ENCODE measurements around the gene LIM2. TPM values are rescaled to one million over a fixed set of nuclear protein-coding genes. Genes with fewer than 3 reads are reported as not detected.
A peak's percentile ranks its signal among the peaks of the same experiment; 100 is the strongest.

The LIM2 gene
- polyA plus RNA-seq, 3 donors = 0.18 to 0.40 (median 0.24) TPM

DNA sequence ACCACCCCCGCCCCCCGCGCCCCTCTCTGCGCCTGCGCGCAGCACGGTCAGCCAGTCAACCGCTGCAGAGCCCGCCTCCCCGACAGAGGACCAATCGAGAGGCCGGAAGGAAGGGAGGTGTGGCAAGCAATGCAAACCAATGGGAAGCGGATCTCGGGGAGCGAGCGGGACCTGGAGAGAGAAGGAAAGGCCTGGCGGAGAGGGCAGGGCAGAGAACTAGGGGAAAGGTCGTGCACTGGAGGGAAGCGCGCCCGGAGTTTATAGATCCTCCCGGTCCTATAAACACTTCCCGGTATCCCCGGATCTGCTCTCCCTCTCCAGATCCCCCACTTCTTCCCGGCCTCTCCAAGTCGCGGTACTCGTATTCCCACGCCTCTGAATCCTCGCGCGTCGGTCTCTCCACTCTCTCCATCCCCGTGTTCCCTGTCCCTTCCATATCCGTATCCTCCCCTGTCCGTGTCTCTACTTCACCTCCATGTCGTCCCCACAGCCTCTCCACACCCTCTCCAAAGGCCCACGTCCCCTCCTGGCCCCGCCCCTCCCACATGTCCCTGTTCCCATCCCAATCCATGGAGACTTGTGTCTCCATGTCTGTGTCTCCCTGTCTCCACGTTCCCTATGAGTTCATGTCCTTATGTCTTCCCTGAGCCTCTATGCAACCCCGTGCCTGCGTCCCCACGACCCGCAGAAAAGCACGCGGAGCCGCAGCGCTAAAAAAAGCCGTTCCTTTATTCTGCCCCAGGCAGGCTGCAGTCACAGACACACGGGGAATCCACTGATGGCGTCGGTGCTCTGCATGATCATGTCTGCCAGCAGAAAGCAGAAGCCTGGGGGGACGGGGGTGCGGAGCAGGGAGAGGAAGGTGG lies 21.2 kb downstream of the LIM2 start:
- DNase-seq (ENCODE audit: low read depth in 3 of 3, low spot score in 2 of 3) = peak; percentile 87 to 97 (median 96)

GRCh38 chr19:51365965-51366388 lies 21.8 kb downstream of the LIM2 start, which contains the start of gene ETFB:
Gene ETFB (minus strand): TSS chr19:51366388. CDS start chr19:51366326, 62 bp downstream.
- peak in 2 of 3 donors; percentile 7 to 19 for DNase-seq (ENCODE audit: low read depth in 3 of 3, low spot score in 2 of 3)

GRCh38 chr19:51365211-51365964 lies 22.4 kb downstream of the LIM2 start:
- peak in 1 of 3 donors; percentile 23 for DNase-seq (ENCODE audit: low read depth in 3 of 3, low spot score in 2 of 3)

- DNase-seq (ENCODE audit: low read depth in 3 of 3, low spot score in 2 of 3) = no peak
Measured at GRCh38 chr19:51364200-51365106, 23.3 kb downstream of the LIM2 start.

DNA sequence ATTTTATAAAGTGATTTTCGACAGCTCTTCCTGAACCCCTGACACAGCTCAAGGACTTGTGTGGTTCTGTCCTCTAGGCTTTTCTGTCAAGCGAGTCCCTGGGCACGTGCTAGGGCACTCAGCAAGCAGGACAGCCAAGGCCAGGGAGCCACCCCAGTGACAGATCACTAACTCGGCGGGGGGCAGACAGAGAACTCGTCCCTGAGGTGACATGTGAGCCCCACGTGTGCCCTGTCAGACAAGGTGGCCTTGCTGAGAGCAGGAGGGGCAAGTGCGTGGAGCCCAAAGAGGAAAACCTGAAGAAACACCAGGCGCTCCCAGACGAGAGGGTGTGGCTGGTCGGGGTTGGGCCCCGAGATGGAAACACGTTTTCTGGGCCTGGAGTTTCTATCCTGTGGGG lies 26.5 kb downstream of the LIM2 start:
- DNase-seq (ENCODE audit: low read depth in 3 of 3, low spot score in 2 of 3) = no peak

DNA sequence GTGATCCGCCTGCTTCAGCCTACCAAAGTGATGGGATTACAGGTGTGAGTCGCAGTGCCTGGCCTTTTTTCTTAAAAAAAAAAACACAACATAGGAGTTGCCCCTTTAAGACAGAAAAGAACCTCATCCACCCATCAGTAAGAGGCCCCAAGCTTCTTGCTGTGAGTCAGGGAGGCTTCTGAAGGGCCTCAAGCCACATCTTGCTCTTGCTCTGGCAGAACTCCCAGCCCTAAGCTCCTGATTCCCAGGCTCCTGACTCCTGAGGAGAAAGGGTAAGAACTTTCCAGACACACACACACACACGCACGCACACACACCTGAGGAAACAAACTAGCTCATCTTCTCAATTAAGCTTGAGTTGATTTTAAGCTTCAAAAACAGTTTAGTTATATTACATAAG lies 28.5 kb downstream of the LIM2 start:
- no peak for DNase-seq (ENCODE audit: low read depth in 3 of 3, low spot score in 2 of 3)

- no peak for DNase-seq (ENCODE audit: low read depth in 3 of 3, low spot score in 2 of 3)
Measured at GRCh38 chr19:51357952-51358351, 29.8 kb downstream of the LIM2 start.

GRCh38 chr19:51356159-51356801 lies 31.5 kb downstream of the LIM2 start:
- DNase-seq (ENCODE audit: low read depth in 3 of 3, low spot score in 2 of 3) = no peak

DNA sequence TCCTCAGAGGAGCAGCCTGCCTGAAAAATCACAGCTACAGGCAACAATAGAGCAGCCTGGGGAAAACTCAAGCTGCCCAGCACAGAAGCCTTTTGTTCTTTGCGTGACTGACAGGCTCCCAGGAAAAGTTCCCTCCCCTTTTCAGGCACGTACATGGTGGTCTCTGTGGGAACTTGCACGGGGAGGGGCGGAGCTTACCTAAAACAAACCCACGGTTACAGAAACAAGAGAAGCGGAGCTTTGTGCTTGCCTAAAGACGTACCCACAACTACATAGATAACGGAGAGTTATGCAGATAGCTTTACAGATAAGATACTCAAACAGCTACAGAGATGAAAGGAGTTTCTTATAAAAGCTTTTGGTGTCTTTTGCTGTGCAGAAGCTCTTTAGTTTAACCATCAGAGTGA lies 33.0 kb downstream of the LIM2 start:
- peak; percentile 39 to 41 (median 41) for DNase-seq (ENCODE audit: low read depth in 3 of 3, low spot score in 2 of 3)

- peak in 1 of 3 donors; percentile 4 for DNase-seq (ENCODE audit: low read depth in 3 of 3, low spot score in 2 of 3)
Measured at GRCh38 chr19:51354103-51354741, 33.6 kb downstream of the LIM2 start.

- no peak for DNase-seq (ENCODE audit: low read depth in 3 of 3, low spot score in 2 of 3)
Measured at GRCh38 chr19:51352783-51353360, 34.9 kb downstream of the LIM2 start.

DNA sequence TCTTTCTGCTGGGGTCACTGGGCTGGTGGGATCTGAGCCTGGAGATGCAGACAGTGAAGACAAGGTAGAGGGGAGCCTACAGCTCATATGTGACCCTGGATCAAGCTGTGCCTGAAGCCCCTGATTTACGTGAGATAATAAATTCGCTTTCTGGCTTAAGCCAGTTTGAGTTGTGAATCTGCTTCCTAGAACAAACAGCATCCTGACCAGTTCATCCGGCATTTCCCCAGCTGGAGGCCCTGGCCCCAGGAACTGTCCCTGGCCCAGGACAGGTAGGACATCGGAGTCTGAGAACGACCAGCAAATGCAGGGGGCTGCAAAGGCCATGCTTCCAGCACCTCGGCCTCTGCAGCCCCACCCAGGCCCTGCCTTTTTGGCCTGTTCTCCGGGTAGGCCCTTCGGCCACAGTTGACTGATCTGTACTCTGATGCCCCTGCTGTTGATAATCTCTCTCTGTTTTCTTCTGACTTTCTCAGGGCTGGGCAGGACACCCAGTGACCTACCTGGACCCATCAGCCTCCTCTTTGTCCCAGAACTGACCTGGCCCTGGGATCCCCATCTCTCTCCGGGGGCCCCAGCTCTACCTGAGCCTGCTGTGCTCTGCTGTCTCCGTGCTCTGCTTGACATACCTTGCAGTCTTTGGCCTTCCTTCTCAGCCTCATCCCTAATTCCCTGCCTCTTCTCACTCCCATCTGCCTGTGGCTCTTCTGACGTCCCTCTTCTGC lies 36.3 kb downstream of the LIM2 start:
- DNase-seq (ENCODE audit: low read depth in 3 of 3, low spot score in 2 of 3) = no peak

GRCh38 chr19:51347209-51347928 lies 40.4 kb downstream of the LIM2 start:
- no peak for DNase-seq (ENCODE audit: low read depth in 3 of 3, low spot score in 2 of 3)

GRCh38 chr19:51346742-51347141 lies 41.0 kb downstream of the LIM2 start:
- no peak for DNase-seq (ENCODE audit: low read depth in 3 of 3, low spot score in 2 of 3)

DNA sequence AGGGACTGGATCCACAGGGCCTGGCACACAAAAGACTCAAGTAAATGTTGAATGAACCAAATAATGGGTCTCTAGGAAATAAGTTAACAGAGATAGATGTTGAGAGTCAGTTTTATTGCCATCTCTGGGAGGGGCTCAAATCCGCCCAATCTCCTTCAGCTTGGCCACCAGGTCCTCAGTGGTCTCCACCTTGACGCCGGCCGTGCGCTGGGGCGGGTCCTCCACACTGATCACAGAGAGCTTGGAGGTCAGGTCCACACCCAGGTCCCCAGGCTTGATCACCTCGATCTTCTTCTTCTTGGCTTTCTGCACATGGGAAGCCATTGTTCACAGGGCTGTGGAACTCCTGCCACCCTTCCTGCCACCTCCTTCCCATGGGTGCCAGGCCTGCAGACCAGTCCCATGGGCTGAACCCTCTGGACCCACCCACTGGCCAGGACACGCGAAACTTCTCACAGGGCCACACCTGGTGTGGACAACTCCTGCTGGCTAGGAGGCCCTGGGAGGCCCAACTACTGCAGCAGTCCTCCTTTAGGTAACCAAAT lies 42.6 kb downstream of the LIM2 start:
- DNase-seq (ENCODE audit: low read depth in 3 of 3, low spot score in 2 of 3) = no peak

DNA sequence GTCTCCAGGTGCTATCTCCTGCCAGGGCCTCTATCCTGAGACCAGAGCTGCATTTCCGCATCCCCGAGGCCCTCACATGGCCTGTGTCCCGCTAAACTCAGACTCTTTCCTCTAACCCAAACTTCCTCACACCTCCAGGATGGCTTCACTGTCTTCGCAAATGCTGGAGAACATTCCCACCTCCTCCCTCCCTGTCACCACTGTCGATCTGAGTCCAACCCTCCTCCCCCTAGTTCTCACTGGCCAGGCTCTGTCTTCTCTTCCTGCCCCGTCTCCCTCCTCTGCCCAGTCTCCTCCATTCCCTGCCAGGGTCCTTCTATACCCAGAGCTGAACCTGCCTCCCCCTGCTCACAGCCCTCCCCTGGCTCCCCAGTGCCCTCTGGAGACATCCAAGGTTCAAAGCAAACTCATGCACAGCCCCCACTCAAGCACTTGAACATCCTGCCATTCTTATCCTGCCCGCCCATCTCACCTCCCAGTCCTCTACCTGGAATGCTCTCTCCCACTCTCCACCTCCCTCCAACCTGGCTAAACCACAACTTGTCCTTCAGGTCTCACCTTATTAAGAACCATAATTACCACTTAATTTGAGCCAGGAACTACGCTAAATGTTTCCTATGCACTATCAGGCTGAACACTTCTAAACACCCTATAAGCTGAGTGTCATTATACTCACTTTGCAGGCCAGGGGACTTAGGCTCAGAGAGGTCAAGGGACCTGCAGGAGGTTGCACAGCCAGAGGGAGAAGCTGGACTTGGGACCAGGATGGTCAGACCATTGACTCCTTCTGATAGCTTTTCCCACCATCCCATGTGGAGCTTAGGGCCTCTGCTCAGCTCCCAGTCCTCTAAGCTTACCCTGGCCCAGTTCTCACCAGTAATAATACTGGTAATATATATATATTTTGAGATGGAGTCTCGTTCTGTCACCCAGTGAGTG lies 44.9 kb downstream of the LIM2 start:
- DNase-seq (ENCODE audit: low read depth in 3 of 3, low spot score in 2 of 3) = no peak

Measured in right renal cortex interstitium (tissue), 3 donors.